Measurements from ENCODE around the gene FBXW2.

GRCh38 chr9:120778758-120779157 lies 14.5 kb downstream of the FBXW2 start:
- TF ChIP-seq CTCF (IDR thresholded peaks at IDR 0.05) = no peak
- TF ChIP-seq POLR2AphosphoS5 (IDR thresholded peaks at IDR 0.05) = peak in 1 of 3 donors; percentile 27
- TF ChIP-seq POLR2A (IDR thresholded peaks at IDR 0.05) = no peak

Data from stomach (tissue), 4 donors.